Activated T-helper 1 cell treated with anti-CD3 and anti-CD28 coated beads, Interleukin-12 subunit alpha, Interleukin-12 subunit beta, Interleukin-2, Interleukin-4 antibody, amounts not matched to agents 30 ng/mL and 10 ng/mL and 1 ng/mL, durations not matched to agents 14 hours and 24 hours and 36 hours (primary cell): ENCODE measurements around the gene AKIRIN2. TPM values are rescaled to one million over a fixed set of nuclear protein-coding genes. Genes with fewer than 3 reads are reported as not detected.
"Not testable (repeated sequence)": the region's sequence is repeated elsewhere in the genome, so short reads cannot be mapped to it uniquely, and the experiment has no call there.

Experiments
- DNase-seq: peaks from one replicate; pipeline ENCODE4 v3.0.0; 2021; ENCODE audit warnings: low spot score
- H3K27ac Mint-ChIP-seq: one replicate; pipeline ENCODE4 v1.8.0; 2021; ENCODE audit warnings: mild to moderate bottlenecking, mixed read lengths
- H3K27me3 Mint-ChIP-seq: one replicate; pipeline ENCODE4 v1.8.0; 2022; ENCODE audit warnings: mild to moderate bottlenecking, moderate library complexity, mixed read lengths; ENCODE audit not compliant: insufficient read depth
- H3K36me3 Mint-ChIP-seq: one replicate; pipeline ENCODE4 v1.8.0; 2021; ENCODE audit warnings: low read depth, mixed read lengths
- H3K4me1 Mint-ChIP-seq: one replicate; pipeline ENCODE4 v1.8.0; 2021; ENCODE audit warnings: low read depth, mixed read lengths
- H3K4me3 Mint-ChIP-seq: one replicate; pipeline ENCODE4 v1.8.0; 2021; ENCODE audit warnings: mild to moderate bottlenecking, moderate library complexity, mixed read lengths
- H3K9me3 Mint-ChIP-seq: one replicate; pipeline ENCODE4 v1.8.0; 2021; ENCODE audit warnings: mixed read lengths
- intact Hi-C: fragments of 100-400 bp; cut with micrococcal nuclease; formaldehyde crosslinking; loops from one replicate; pipeline ENCODE4 v1.15.1; 2024
- total RNA-seq: library from RNA; stranded (reverse); gene quantifications from 2 replicates; pipeline ENCODE4 v1.2.3, GENCODE V29; 2022

AKIRIN2 gene
- total RNA-seq, 1 donor from 2014 or later: 42.0 TPM

DNA sequence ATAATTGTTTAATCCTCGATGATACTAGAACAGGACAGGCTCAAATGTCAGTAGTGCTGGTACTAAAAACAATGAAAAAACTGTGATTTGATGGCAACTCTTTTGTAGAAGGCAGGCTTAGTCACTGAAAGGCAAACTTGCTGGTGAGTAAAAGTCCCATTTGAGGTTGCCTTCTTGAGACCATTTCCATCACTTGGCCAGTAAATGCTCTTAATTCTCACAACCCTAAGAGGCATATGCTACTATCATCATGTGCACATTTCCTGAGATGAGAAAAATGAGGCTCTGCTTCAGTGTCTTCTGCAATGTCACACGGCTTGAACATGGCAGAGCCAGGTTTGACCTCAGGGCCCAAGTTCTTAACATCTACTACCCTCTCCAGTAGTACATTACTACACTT, 9.9 kb downstream of the AKIRIN2 start:
- H3K27ac Mint-ChIP-seq: no peak overlapping the region
- H3K4me1 Mint-ChIP-seq: peaks cover 31% of the 10 kb centered on the region
- DNase-seq: no peak
- no peaks in the 10 kb centered on the region for H3K27me3 Mint-ChIP-seq
- peaks cover 13% of the 10 kb centered on the region for H3K36me3 Mint-ChIP-seq
- no peaks in the 10 kb centered on the region for H3K9me3 Mint-ChIP-seq
- intact Hi-C loops: no loop called here
- no peak overlapping the region for H3K4me3 Mint-ChIP-seq

DNA sequence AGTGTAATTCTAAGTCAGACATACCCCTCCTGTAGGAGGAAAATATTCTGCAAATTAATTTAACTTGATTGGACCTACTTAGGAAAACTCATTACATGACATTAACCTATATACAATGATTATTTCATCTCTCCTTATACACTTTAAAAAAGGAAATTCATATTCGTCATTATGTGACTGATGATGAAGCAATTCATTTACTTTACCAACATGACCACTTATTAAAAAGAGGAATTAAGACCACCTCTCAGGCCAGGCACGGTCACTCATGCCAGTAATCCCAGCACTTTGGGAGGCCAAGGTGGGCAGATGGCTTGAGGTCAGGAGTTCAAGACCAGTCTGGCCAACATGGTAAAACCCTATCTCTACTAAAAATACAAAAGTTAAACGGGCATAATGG, 11.6 kb downstream of the AKIRIN2 start:
- no peak overlapping the region for H3K4me3 Mint-ChIP-seq
- H3K36me3 Mint-ChIP-seq: peaks cover 16% of the 10 kb centered on the region
- no peaks in the 10 kb centered on the region for H3K9me3 Mint-ChIP-seq
- H3K4me1 Mint-ChIP-seq: peaks cover 34% of the 10 kb centered on the region
- no peaks in the 10 kb centered on the region for H3K27me3 Mint-ChIP-seq
- no peak for DNase-seq
- intact Hi-C loops: no loop called here
- no peak overlapping the region for H3K27ac Mint-ChIP-seq

DNA sequence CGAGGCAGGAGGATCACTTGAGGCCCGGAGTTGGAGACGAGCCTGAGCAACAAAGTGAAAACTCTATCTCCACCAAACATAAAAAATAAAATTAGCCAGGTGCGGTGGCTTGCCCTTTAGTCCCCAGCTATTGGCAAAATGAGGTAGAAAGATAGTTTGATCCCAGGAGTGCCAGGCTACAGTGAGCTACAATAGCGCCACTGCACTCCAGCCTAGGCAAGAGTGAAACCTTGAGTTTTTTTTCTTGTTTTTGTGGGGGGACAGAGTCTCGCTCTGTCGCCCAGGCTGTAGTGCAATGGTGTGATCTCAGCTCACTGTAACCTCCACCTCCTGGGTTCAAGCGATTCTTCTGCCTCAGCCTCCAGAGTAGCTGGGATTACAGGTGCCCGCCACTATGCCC, 14.1 kb downstream of the AKIRIN2 start:
- Mint-ChIP-seq H3K4me1 (peaks cover 31% of the 10 kb centered on the region), H3K36me3 (peaks cover 13% of the 10 kb centered on the region)
- H3K27ac Mint-ChIP-seq, intact Hi-C loops, H3K4me3 Mint-ChIP-seq, DNase-seq, H3K9me3 Mint-ChIP-seq, H3K27me3 Mint-ChIP-seq: not testable (repeated sequence)

DNA sequence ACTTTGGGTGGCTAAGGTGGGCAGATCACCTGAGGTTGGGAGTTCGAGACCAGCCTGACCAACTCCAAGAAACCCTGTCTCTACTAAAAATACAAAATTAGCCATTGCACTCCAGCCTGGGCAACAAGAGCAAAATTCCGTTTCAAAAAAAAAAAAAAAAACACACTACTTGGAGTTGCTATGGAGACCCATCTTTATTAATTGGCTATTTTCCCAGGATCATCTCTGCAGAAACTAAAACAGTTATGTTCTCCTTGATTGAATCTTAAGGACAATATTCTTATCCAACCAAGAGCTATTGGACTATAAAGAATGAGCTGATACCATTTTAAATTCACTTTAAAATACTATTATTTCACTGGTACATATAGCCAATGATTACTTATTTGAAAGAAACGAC, 14.7 kb downstream of the AKIRIN2 start:
- intact Hi-C loops: no loop called here
- peaks cover 36% of the 10 kb centered on the region for H3K4me1 Mint-ChIP-seq
- no peaks in the 10 kb centered on the region for H3K9me3 Mint-ChIP-seq
- no peak overlapping the region for H3K27ac Mint-ChIP-seq
- peaks cover 13% of the 10 kb centered on the region for H3K36me3 Mint-ChIP-seq
- H3K27me3 Mint-ChIP-seq: no peaks in the 10 kb centered on the region
- DNase-seq: no peak
- no peak overlapping the region for H3K4me3 Mint-ChIP-seq

DNA sequence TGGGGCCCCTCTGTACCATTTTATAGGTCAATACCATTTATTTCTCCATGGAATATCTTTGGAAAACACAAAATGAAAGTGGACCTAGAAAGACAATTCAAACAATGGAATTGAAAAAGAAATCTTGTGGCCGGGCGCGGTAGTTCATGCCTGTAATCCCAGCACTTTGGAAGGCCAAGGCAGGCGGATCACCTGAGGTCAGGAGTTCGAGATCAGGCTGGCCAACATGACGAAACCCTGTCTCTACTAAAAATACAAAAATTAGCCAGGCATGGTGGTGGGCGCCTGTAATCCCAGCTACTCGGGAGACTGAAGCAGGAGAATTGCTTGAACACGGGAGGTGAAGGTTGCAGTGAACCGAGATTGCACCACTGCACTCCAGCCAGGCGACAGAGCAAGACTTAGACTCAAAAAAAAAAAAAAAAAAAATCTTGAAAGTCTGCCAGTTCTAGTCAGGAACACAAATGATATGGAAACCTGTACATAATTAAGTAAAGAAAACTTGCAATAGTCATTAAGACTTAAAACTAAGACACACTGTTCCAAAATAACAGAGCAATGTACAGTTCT, 15.3 kb downstream of the AKIRIN2 start:
- Mint-ChIP-seq H3K36me3 (peaks cover 14% of the 10 kb centered on the region), H3K4me1 (peaks cover 40% of the 10 kb centered on the region)
- H3K27me3 Mint-ChIP-seq, DNase-seq, H3K27ac Mint-ChIP-seq, H3K9me3 Mint-ChIP-seq, intact Hi-C loops, H3K4me3 Mint-ChIP-seq: not testable (repeated sequence)

DNA sequence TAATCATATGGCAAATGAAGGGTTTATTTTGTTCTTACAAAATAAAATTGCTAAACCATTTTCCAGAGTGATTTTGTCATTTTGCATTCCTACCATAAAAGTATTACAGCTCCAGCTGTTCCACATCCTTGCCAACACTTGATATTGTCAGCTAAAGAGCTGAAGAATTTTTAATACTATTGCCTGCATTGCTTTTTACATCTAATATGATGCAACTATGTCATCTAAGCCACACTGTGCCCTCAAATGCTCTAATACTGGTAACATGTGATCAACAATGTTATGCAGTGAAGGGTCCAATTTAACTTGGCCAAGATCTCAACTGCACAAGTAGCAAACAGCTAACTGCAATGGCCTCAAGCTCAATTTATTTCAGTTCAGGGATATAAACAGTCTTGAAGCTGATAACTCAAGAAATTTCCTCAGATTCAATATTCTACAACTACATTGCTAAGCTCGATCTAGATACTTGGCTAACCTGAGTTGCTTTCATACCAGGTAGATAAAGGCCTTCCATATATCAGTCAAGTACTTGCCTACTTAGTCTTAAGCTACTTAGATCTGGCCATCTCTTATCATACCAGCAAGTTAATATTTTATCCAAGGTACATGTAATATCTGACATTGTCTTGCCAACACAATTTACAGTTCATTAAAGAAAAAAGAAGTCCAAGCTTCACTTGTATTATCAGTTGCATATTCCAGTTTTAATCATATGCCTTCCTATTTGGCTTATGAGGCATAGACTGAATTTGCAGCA, 17.0 kb downstream of the AKIRIN2 start:
- peaks cover 18% of the 10 kb centered on the region for H3K36me3 Mint-ChIP-seq
- intact Hi-C loops: no loop called here

DNA sequence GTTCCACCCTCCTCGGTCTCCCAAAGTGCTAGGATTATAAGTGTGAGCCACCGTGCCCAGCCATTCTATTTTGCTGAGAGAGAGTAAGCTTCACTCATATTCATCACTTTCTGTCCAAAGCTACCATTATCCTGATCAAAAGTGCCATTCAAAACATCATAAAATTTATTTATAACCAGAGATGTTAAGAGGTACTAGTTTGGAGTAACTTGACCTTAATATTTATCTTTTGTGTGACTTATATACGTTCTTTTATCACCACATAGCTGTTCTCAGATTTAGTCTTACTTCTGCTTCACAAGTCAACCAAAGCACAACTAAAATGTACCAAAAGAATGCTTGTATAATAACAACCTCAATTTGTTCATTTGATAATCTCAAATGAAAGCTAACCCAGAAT, 18.1 kb downstream of the AKIRIN2 start:
- H3K4me1 Mint-ChIP-seq: peaks cover 41% of the 10 kb centered on the region
- H3K27me3 Mint-ChIP-seq: no peaks in the 10 kb centered on the region
- no peak for DNase-seq
- H3K4me3 Mint-ChIP-seq: no peak overlapping the region
- no peaks in the 10 kb centered on the region for H3K9me3 Mint-ChIP-seq
- peaks cover 22% of the 10 kb centered on the region for H3K36me3 Mint-ChIP-seq
- no peak overlapping the region for H3K27ac Mint-ChIP-seq
- intact Hi-C loops: loop anchor here (2.0 kb wide), 1 partner anchor 31 kb away; no protein-coding TSS in a partner anchor

More for the DNA sequence above, 17.0 kb downstream of the AKIRIN2 start:
- H3K9me3 Mint-ChIP-seq: no peaks in the 10 kb centered on the region
- peaks cover 37% of the 10 kb centered on the region for H3K4me1 Mint-ChIP-seq
- no peak overlapping the region for H3K27ac Mint-ChIP-seq
- no peak overlapping the region for H3K4me3 Mint-ChIP-seq
- no peak for DNase-seq
- H3K27me3 Mint-ChIP-seq: no peaks in the 10 kb centered on the region

- H3K27me3 Mint-ChIP-seq: no peaks in the 10 kb centered on the region
- intact Hi-C loops: loop anchor here (1.0 to 2.0 kb wide), 2 partner anchors 17 to 30 kb away; no protein-coding TSS in a partner anchor
- peaks cover 48% of the 10 kb centered on the region for H3K4me1 Mint-ChIP-seq
- H3K4me3 Mint-ChIP-seq: no peak overlapping the region
- no peak overlapping the region for H3K27ac Mint-ChIP-seq
- peaks cover 29% of the 10 kb centered on the region for H3K36me3 Mint-ChIP-seq
- no peak for DNase-seq
- H3K9me3 Mint-ChIP-seq: no peaks in the 10 kb centered on the region
Measured at GRCh38 chr6:87682310-87682709, 19.7 kb downstream of the AKIRIN2 start.

DNA sequence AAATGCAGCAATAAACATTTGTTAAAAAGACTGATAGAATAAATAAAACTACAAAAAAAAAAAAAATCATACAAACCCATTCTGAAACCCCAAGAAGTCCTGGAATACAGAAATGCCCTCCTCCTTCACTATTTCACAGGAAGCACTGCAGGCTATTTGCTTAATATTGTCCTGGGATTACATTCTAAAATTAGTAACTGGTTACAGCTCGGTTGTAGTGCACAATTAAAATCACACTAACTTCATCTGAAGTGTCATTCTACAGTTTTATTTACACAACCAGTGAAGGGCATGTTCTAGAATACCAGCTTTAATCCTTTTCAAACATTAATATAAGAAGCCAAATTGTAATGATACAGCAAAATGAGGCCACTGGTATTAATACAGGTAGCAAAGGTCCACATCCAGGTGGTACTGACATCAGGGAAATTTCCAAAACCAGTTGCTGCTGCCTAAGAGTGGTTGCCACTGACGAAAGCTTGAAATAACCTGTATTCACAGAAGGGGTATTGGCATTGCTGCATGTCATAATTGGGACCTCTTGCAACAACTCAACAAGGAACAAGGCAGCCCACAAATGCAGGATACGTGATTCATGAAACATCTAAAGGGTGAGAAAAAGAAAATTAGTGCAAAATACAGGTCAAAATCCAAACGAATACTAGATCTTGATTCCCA, 26.9 kb downstream of the AKIRIN2 start:
- Mint-ChIP-seq H3K36me3 (peaks cover 42% of the 10 kb centered on the region), H3K4me3 (no peak overlapping the region), H3K27ac (no peak overlapping the region), H3K9me3 (no peaks in the 10 kb centered on the region), H3K4me1 (peaks cover 29% of the 10 kb centered on the region), H3K27me3 (no peaks in the 10 kb centered on the region)
- intact Hi-C loops: no loop called here
- no peak for DNase-seq

DNA sequence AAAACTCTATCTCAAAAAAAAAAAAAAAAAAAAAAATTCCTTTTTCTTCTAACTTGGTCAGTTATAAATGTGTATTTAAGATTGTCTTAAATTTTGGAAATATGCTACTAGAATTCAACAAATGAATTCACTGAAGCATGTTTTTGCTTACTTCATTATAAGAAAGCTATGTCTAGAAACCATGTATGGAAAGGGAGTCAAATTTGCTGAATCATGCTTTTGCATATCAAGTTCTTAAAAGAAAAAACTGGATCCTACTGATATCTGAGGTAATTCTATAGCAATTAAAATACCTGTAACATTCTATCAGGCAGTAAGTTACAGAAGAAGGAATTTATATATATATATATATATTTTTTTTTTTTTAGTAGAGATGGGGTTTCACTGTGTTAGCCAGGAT, 27.7 kb downstream of the AKIRIN2 start:
- no peak overlapping the region for H3K4me3 Mint-ChIP-seq
- no peak overlapping the region for H3K27ac Mint-ChIP-seq
- H3K9me3 Mint-ChIP-seq: no peaks in the 10 kb centered on the region
- no peak for DNase-seq
- H3K4me1 Mint-ChIP-seq: peaks cover 25% of the 10 kb centered on the region
- H3K27me3 Mint-ChIP-seq: no peaks in the 10 kb centered on the region
- intact Hi-C loops: no loop called here
- peaks cover 38% of the 10 kb centered on the region for H3K36me3 Mint-ChIP-seq

- Mint-ChIP-seq H3K4me3 (no peak overlapping the region), H3K36me3 (peaks cover 38% of the 10 kb centered on the region), H3K9me3 (no peaks in the 10 kb centered on the region), H3K27ac (no peak overlapping the region), H3K27me3 (no peaks in the 10 kb centered on the region), H3K4me1 (peaks cover 25% of the 10 kb centered on the region)
- intact Hi-C loops: no loop called here
- DNase-seq: no peak
Measured at GRCh38 chr6:87673237-87673636, 28.8 kb downstream of the AKIRIN2 start.

GRCh38 chr6:87672641-87673040, 29.4 kb downstream of the AKIRIN2 start:
- no peaks in the 10 kb centered on the region for H3K9me3 Mint-ChIP-seq
- DNase-seq: no peak
- no peaks in the 10 kb centered on the region for H3K27me3 Mint-ChIP-seq
- H3K27ac Mint-ChIP-seq: no peak overlapping the region
- H3K4me1 Mint-ChIP-seq: peaks cover 21% of the 10 kb centered on the region
- no peak overlapping the region for H3K4me3 Mint-ChIP-seq
- intact Hi-C loops: no loop called here
- H3K36me3 Mint-ChIP-seq: peaks cover 35% of the 10 kb centered on the region

GRCh38 chr6:87671555-87672029, 30.4 kb downstream of the AKIRIN2 start:
- no peaks in the 10 kb centered on the region for H3K9me3 Mint-ChIP-seq
- H3K27ac Mint-ChIP-seq: no peak overlapping the region
- intact Hi-C loops: no loop called here
- no peaks in the 10 kb centered on the region for H3K27me3 Mint-ChIP-seq
- no peak for DNase-seq
- peaks cover 17% of the 10 kb centered on the region for H3K4me1 Mint-ChIP-seq
- no peak overlapping the region for H3K4me3 Mint-ChIP-seq
- H3K36me3 Mint-ChIP-seq: peaks cover 34% of the 10 kb centered on the region
